GM12891 (cell line): ENCODE data around the gene BZW2.
"Not testable (repeated sequence)": the region's sequence is repeated elsewhere in the genome, so short reads cannot be mapped to it uniquely, and the experiment has no call there.

Experiments
- DNase-seq: peaks from one replicate; pipeline ENCODE4 v3.0.0; 2011; ENCODE audit warnings: low spot score; ENCODE audit not compliant: insufficient read length
- FAIRE-seq: peaks from 2 replicates; lab custom pipeline; 2011; peaks lifted over from hg19 to GRCh38; lab: Jason Lieb, UNC
- PAX5 ChIP-seq: IDR thresholded peaks from 2 replicates; pipeline ENCODE4 v1.6.1; 2011; ENCODE audit warnings: low read length, moderate library complexity, mild to moderate bottlenecking; ENCODE audit not compliant: insufficient read depth, severe bottlenecking
- POLR2A ChIP-seq: IDR thresholded peaks from 2 replicates; pipeline ENCODE4 v1.6.1; 2011; ENCODE audit warnings: low read depth, low read length, control low read depth
- POLR2AphosphoS5 ChIP-seq: IDR thresholded peaks from 2 replicates; pipeline ENCODE4 v1.6.1; 2011; ENCODE audit warnings: low read depth, low read length, control low read depth
- POU2F2 ChIP-seq: IDR thresholded peaks from 2 replicates; pipeline ENCODE4 v1.6.1; 2011; ENCODE audit warnings: low read depth, mild to moderate bottlenecking, control low read depth, low read length, moderate library complexity
- SPI1 ChIP-seq: IDR thresholded peaks from 2 replicates; pipeline ENCODE4 v1.6.1; 2011; ENCODE audit warnings: low read depth, low read length, control low read depth
- TAF1 ChIP-seq: IDR thresholded peaks from 2 replicates; pipeline ENCODE4 v1.6.1; 2011; ENCODE audit warnings: low read depth, low read length, control low read depth

The BZW2 gene

GRCh38 chr7:16652888-16653287 is 6.9 kb downstream of the BZW2 start:
- no peak for DNase-seq
- TF ChIP-seq TAF1: no peak
- TF ChIP-seq POLR2A: no peak
- TF ChIP-seq SPI1: no peak
- no peak for TF ChIP-seq POLR2AphosphoS5
- no peak for TF ChIP-seq POU2F2
- TF ChIP-seq PAX5: no peak
- FAIRE-seq: no peak

- DNase-seq (no peak), FAIRE-seq (no peak)
- TF ChIP-seq TAF1: no peak
- TF ChIP-seq SPI1: no peak
- no peak for TF ChIP-seq PAX5
- TF ChIP-seq POLR2AphosphoS5: no peak
- no peak for TF ChIP-seq POLR2A
- TF ChIP-seq POU2F2: no peak
These were observed 9.4 kb downstream of the BZW2 start for GRCh38 chr7:16655394-16655793.

GRCh38 chr7:16656141-16656540 is 10.2 kb downstream of the BZW2 start:
- DNase-seq: no peak
- no peak for FAIRE-seq
- TF ChIP-seq PAX5: no peak
- no peak for TF ChIP-seq POLR2AphosphoS5
- TF ChIP-seq POU2F2: no peak
- TF ChIP-seq SPI1: no peak
- TF ChIP-seq POLR2A: no peak
- no peak for TF ChIP-seq TAF1

GRCh38 chr7:16657656-16658279 is 11.8 kb downstream of the BZW2 start:
- FAIRE-seq (no peak), DNase-seq (no peak)
- no peak for TF ChIP-seq POLR2AphosphoS5

- not testable (repeated sequence) for DNase-seq, FAIRE-seq
These were observed 14.0 kb downstream of the BZW2 start for GRCh38 chr7:16659854-16660497.

- DNase-seq (no peak), FAIRE-seq (no peak)
- TF ChIP-seq TAF1 (no peak), SPI1 (no peak), POLR2AphosphoS5 (no peak)
These were observed 14.9 kb downstream of the BZW2 start for GRCh38 chr7:16660702-16661464.

- TF ChIP-seq SPI1: no peak
- no peak for TF ChIP-seq POLR2A
- DNase-seq: no peak
- no peak for FAIRE-seq
These were observed 15.9 kb downstream of the BZW2 start for GRCh38 chr7:16661924-16662323.

- FAIRE-seq: no peak
- TF ChIP-seq POLR2AphosphoS5: no peak
- TF ChIP-seq SPI1: no peak
- no peak for TF ChIP-seq POU2F2
- no peak for TF ChIP-seq POLR2A
- no peak for TF ChIP-seq TAF1
- TF ChIP-seq PAX5: no peak
- no peak for DNase-seq
These were observed 21.4 kb downstream of the BZW2 start for GRCh38 chr7:16667355-16667754.

GRCh38 chr7:16668049-16668858 is 22.3 kb downstream of the BZW2 start:
- TF ChIP-seq POLR2AphosphoS5 (no peak), POLR2A (no peak), SPI1 (no peak), PAX5 (no peak), TAF1 (no peak), POU2F2 (no peak)
- DNase-seq (no peak), FAIRE-seq (no peak)

- no peak for TF ChIP-seq TAF1
- no peak for TF ChIP-seq POU2F2
- TF ChIP-seq SPI1: no peak
- no peak for TF ChIP-seq POLR2AphosphoS5
- no peak for FAIRE-seq
- DNase-seq: no peak
These were observed 23.0 kb downstream of the BZW2 start for GRCh38 chr7:16668978-16669377.
